GM18502 (cell line): Measurements from ENCODE around the gene NDOR1.

Source experiments
- ATAC-seq: cut with Tn5 transposase; IDR thresholded peaks from one replicate; pipeline ENCODE4 v1.9.1; 2021; ENCODE audit warnings: mild to moderate bottlenecking; ENCODE audit not compliant: unreplicated experiment, poor library complexity

Gene NDOR1

DNA sequence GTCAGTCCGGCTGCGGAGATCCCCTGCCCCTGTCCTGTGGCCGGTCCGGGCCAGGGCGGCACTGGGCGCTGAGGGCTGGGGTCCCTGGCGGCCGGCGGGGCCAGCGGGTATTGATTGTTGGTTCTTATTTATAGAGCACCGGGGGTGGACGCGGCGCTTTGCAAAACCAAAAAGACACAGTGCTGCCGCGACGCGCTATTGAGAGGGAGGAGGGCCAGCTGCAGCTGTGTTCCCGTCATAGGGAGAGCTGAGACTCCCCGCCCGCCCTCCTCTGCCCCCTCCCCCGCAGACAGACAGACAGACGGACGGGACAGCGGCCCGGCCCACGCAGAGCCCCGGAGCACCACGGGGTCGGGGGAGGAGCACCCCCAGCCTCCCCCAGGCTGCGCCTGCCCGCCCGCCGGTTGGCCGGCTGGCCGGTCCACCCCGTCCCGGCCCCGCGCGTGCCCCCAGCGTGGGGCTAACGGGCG, 38.2 kb upstream of the NDOR1 start:
- ATAC-seq, result no peak

DNA sequence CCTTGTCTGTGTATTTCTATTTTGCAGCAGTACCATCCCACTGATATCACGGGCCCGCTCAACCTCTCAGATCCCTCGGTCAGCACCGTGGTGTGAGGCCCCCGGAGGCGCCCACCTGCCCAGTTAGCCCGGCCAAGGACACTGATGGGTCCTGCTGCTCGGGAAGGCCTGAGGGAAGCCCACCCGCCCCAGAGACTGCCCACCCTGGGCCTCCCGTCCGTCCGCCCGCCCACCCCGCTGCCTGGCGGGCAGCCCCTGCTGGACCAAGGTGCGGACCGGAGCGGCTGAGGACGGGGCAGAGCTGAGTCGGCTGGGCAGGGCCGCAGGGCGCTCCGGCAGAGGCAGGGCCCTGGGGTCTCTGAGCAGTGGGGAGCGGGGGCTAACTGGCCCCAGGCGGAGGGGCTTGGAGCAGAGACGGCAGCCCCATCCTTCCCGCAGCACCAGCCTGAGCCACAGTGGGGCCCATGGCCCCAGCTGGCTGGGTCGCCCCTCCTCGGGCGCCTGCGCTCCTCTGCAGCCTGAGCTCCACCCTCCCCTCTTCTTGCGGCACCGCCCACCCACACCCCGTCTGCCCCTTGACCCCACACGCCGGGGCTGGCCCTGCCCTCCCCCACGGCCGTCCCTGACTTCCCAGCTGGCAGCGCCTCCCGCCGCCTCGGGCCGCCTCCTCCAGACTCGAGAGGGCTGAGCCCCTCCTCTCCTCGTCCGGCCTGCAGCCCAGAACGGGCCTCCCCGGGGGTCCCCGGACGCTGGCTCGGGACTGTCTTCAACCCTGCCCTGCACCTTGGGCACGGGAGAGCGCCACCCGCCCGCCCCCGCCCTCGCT, 37.5 kb upstream of the NDOR1 start:
- ATAC-seq, result no peak

DNA sequence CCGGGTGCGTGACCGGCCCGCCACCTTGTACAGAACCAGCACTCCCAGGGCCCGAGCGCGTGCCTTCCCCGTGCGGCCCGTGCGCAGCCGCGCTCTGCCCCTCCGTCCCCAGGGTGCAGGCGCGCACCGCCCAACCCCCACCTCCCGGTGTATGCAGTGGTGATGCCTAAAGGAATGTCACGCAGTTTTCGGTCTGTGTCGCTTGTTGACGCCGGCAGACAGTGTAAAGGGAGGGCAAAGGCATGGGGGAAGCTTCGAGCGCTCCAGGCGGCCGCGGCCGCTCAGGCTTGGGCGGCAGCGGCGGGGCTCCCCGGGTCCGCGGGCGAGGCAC, 37.0 kb upstream of the NDOR1 start:
- no peak for ATAC-seq

DNA sequence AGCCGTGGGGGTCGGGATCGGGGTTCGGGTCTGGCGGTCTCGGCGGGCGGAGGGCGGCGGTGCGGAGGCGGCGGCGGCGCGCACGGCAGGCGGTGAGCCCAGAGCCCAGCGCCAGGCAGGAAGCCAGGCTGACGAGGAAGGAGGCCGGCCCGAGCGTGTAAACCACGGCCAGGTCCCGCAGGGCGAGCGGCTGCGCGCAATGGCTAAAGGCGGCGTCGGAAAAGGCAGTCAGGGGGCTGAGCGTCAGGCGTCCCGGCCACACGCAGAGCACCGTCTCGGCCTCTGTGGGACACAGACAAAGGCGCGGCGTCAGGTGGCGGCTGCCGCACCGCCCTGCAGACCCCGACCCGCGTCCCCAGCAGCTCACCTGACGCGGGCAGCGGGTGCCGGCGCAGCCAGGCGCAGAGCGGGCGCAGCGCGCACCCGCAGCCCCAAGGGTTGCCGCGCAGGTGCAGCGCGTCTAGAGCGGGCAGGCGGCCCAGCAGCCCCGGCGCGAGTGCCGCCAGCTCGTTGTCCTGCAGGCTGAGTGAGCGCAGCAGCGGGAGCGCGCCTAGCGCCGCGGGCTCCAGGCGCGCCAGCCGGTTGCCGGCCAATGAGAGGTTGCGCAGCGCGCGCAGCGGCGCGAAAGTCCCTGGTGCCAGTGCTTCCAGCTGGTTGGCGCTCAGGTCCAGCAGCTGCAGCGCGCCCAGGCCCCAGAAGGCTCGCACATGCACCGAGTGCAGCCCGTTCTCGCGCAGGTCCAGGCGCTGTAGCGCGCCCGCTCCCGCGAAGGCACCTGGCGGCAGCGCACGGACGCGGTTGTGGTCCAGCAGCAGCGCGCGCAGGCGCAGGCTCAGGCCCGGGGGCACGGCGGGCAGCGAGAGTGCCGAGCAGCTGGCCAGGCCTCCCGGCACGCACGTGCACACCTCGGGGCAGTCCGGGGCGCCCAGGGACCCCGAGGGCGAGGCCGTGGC, 36.3 kb upstream of the NDOR1 start:
- no peak for ATAC-seq

DNA sequence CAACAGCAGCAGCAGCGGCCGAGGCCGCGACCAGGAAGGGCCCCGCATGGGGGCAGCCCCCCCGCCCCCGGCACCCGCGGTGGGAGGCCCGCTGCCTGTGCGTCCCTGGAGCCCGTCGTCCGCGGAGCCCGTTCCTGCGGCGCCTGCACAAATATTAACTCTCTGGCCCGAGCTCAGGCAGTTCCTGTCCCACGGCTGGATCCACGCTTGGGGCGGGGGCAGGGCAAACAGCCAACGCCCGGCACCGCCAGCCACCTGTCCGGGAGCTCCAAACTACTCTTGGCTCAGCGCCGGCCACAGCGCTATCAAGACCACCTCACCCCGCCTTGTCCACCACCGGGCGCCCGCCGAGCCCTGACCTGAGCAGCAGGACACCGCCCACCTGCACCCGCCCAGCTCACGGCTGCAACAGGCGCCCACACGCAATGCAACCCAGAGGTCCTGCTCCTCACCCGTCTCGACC, 35.6 kb upstream of the NDOR1 start, which contains the start of gene LRRC26:
Gene LRRC26, minus strand, starts transcription at position 156 of the 463 bp plus-strand sequence. Its CDS starts 108 bp downstream, at position 48.
- no peak for ATAC-seq

DNA sequence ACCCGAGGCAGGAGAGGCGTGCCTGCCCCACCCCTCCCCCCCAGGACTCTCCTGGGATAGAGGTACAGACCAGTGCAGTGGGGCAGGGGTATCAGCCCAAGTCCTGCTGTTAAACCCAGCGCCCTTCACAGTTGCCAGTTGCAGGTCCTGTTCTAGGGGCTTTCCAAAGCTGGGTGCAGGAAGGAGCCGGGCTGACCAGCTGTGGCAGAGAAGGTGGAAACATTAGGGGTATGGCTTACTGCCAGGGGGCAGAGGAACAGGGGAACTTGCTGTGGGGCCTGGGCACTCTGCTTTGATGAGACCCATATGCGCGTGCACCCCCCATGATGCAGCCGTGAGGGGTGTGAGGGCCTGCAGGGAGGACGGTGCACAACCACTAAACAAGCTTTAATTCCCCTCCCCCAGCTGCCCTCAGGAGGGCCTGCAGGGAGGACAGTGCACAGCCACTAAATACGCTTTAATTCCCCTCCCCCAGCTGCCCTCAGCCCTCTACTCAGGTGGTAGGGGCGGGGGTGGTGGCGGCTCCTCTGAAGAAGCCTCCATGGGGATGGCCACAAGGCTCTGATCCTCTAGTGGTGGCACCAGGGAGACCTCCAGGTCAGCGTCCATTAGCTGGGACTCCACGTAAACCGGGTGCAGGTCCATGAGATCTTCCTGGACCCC, 34.9 kb upstream of the NDOR1 start:
- no peak for ATAC-seq

DNA sequence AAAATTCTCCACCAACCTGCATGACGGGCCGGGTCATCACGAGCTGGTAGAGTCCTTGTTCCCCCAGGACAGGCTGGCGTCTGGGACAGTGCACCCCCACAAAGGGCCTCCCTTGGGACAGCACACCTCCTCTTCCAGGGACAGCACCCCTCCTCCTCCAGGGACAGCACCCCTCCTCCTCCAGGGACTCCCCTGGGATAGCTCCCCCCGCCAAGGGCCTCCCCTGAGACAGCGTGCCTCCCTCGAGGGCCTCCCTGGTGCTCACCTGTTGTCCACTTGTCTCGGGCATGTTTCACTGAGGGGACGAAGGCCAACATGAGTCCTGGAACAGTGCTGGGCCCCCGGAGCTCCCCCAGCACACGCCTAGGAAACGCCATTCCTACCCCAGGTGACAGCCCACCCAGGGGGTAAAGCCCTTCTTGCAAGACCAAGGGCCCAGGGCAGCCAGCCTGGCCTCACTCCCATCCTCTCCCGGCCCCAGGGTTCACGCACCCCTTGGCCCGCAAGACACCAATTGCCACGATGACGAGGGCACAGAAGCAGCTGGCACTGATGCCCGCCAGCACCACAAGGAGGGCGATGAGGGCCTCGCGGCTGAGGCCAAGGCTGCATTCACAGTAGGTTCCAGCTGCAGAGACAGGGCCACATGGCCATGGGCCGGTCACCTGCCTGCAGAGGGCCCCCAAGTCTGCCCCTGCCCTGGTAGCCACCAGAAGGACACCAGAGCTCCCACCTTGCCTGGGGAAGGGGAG, 34.2 kb upstream of the NDOR1 start:
- no peak for ATAC-seq

DNA sequence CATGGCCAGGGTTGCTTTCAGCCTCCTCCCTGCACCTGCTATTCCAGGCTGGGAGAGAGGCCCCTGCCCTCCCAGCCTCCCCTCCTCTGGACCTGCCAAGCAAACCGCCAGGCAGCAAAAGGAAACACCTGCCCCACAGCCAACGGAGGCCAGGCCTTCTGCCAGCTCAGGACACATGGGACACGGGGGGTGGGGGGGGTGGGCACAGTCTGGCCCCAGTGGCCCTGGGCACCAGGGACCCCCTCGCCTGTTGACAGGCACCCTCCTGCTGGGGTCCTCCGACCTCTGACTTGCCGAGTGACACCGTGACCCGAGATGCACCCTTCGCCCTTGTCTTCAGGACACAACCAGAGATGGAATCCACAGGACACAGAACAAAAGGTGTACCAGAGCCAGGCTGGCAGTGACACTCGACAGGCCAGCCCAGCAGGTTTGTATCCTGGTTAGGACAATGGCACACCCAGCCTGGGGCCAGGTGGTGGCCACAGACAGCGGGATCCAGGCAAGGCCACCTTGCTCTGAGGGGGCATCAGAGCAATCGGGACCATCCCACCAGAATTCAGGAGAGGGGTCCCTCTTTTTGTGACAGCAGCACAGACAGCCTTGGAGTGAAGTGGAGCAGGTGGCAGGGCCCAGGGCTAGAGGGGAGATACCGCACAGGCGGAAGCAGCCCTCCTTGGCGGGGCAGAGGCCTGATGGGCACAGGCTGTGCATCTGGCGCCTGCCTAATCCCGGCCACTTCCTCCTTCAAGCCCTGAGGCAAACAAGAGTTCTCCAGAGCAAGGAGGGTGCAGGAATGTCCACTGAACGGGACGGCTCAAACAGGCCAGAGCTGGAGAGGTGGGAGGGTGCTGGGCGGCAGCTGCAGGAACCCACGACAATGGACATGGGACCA, 32.4 kb upstream of the NDOR1 start:
- ATAC-seq, result no peak

DNA sequence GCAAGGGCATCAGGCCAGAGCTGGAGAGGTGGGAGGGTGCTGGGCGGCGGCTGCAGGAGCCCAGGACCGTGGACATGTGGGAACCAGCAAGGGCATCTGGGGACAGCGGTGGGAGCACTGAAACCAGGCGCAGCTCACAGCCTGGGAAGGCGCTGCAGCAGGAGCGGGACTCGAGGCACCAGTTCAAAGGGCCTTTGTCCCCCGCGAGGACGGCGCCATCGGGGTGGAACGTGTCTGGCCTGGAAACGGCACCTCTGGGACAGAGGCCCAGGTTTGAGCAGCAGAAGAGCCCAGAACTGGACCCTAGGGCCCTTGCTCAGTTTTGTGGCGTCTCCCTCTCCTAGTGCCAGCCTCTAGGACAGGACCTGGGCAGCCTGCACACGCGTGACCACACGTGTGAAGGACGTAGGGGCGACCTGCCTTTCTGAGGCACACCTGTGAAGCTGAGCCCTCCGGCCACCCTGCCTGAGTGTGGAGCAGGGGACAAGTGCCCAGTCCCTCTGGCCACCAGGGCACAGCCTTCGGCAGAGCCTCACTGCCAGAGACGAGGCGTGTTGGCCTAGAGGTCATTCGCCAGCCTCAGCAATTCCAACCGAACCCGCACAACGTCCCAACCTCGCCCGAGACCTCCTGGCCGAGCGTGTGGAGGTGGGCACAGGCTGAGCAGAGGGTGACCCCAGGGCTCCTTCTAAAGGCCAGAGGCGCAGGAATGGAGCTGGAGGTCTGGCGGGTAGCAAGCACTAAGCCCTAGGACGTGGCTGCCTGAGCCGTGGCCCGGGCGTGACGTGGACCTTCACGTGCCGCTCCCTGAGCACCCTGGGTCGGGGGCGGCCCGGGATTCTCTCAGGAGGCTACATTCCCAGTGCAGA, 31.5 kb upstream of the NDOR1 start:
- ATAC-seq, result no peak

DNA sequence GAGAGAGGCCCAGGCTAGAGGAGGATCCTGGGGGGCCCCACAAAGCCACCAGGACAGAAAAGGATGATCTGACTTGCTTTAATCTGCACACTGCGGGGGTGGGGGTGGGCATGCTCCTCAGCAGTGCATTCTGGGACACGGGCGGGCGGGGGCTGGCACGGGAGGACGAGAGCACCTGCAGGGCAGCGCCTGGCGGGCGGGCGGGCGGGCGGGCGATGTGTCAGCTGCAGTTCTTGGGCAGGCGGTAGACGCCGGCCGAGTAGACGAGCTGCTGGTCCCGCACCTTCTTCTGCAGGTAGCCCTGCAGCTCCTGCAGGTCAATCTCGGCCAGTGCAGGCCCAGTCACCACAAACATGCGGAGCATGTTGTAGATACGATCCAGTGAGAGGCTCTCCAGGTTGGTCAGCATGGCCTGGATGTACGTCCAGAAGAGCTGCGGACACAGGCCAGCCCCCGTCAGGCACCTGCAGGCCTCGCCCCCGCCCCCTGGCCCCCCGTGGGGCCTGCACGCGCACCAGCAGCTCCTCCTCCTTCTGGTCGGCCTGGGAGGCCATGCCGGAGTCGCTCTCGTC, 30.7 kb upstream of the NDOR1 start:
- ATAC-seq, result no peak

DNA sequence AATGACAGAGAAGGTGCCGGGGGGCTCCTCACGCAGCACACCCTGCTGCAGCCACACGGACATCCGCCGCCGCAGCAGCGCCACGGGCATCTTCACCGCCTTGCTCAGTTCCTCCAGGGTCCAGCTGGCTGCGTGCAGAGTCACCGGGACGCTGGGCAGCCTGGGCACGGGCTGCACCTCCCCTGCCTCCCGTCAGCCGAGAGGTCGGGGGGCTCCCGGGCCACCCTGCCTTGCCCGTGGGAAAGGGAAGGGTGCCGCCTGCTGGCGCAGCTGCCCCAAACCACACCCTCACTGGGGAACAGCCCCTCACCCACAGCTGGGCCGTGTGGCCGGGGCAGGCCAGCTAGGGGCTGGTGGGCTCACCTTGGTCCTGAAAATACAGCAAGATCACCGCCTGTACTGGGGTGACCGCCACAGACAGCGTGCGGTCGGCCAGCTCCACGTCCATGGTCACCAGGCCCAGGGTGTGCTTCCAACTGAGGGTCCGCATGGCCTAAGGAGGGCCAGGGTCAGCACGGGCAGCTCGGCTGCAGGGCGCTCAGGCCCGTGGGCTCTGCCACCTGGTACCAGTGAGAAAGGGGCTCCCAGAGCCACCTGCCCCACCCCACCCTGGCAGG, 30.0 kb upstream of the NDOR1 start:
- no peak for ATAC-seq

DNA sequence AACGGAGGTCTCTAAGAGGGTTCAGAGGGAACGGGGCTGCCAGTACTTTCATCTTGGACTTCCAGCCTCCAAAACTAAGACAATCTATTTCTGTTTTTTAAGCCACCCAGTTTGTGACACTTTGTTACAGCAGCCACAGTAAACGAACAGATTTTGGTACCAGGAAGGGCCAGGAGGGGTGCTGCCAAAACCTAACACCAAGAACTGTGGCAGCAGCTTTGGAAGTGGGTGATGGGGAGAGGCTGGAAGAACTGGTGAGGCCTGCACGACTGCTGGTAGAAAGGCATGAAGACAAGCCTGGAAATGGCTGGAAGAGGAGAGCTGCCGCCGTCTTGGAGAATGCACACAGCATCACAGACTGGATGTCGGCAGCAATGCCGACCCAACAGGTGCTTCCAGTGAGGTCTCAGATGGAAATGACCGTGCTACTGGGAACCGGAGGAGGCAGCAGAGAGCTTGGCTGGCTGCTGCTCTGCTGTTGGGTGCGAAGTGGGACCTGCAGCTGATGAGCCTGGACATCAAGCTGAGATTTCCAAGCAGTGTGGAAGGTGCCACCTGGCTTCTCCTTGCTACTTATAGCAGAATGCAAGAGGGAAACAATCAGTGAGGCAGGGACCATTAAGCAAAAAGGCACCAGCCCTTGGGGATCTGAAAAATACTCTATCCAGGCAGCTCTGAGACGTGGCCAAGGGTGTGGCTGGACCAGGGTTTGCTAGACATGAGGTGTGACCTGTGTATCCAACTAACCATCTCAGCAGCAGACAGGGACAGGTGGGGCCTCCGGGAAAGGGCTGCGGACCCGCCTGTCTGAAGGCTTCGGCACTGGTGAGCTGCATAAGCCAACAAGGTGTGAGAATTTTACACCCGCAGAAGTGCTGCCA, 29.0 kb upstream of the NDOR1 start:
- no peak for ATAC-seq

DNA sequence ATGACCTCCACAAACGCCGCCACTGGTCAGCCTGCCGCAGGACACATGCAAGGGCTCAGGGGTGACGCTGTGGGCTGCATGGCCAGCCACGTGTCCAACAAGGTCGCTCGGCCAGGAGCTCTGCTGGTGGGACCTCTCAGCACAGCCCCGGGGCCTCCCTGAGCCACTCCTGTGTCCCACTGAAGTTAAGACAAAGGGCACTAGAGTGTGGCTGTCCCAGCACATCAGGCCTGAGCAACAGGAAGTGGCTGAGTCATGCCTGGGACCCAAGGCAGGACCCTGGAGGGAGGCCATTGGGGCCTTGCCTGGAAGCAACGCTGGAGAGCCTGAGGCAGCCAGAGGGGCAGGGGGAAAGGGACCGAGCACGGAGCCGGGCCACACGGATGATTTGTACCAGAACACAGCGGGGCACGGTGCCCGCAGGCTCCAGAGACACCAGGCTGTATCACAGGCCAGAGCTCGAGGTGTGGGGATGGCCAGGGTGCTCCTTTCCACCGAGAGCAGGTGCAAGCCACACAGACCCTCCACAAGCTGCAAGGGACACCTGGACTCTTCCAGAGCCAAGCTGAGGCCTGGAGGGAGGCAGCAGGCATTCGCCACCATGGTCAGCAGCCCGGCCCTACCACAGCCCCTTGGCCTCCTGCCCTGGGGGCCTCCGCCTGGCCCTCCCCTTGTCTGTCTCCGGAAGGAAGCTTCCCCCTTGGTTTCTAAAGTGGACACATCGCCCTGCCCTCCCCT, 27.1 kb upstream of the NDOR1 start:
- ATAC-seq, result no peak

DNA sequence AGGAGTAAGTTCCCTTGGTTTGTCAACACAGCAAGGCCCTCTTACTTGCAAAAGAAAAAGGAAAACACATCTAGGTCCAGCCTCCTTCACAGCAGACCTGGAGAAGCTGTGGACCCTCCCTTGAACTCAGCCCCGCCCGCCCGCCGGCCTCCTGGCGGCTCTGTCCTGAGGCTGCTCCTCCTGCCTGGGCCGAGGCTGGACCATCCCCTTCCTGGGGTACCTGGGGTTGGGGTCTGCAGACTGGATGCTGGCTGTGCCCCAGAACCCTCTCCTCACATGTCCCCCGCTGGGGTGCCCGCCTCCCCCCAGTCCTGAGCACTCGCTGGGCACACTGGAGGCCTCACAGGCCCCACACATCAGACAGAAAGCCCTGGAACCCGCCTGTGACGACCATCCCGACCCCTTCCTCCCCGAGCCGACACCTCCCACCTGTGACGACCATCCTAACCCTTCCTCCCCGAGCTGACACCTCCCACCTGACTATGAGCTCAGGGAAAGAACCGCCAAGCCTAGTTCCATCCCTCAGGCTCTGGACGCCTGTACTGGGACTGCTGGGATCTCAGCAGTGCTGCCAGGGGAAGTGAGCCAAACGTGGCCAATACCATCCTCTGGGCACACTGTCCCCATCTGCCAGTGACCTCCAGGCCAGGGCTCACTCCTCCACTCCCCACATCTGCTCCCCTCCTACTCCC, 26.4 kb upstream of the NDOR1 start:
- no peak for ATAC-seq

DNA sequence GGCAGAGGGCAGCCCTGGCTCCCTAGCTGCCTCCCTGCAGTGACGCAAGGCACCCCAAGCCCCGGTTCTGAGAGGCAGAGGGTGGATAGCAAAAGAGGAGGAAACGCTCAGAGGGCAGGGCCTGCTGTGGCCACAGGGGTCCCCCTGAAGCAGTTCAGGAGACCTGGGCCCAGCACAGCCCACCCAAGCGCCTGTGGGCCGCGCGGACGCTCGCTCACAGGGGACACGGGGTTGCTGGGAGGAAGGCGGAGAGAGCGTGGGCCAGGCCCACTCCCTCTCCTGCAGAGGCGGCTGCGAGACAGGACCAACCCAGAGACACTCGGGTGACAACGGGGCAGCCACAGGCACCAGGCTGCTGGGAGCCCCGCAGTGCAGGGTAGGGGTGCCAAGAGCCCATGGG, 25.7 kb upstream of the NDOR1 start:
- no peak for ATAC-seq
